IPS-18c (cell line): ENCODE measurements around the gene PHF21B.
A peak's percentile ranks its signal among the peaks of the same experiment; 100 is the strongest.

Experiments used
- H3K4me3 ChIP-seq: 2 replicates; pipeline ENCODE4 v1.7.0; 2013; ENCODE audit warnings: low read depth, mild to moderate bottlenecking, low read length, moderate library complexity; ENCODE audit not compliant: insufficient read depth
- H3K9me3 ChIP-seq: one replicate; pipeline ENCODE4 v1.6.1; 2013; ENCODE audit warnings: mild to moderate bottlenecking, low read length, moderate library complexity; ENCODE audit not compliant: control insufficient read depth, insufficient read depth

PHF21B gene

GRCh38 chr22:45029501-45029900 is 19.7 kb upstream of the PHF21B start:
- no peak overlapping the region for H3K4me3 ChIP-seq
- H3K9me3 ChIP-seq = no peaks in the 10 kb centered on the region

- no peaks in the 10 kb centered on the region for H3K9me3 ChIP-seq
- no peak overlapping the region for H3K4me3 ChIP-seq
These were observed 16.7 kb upstream of the PHF21B start for GRCh38 chr22:45026511-45026910.

GRCh38 chr22:45023431-45023830 is 13.6 kb upstream of the PHF21B start:
- Histone ChIP-seq H3K4me3 (no peak overlapping the region), H3K9me3 (no peaks in the 10 kb centered on the region)

- no peaks in the 10 kb centered on the region for H3K9me3 ChIP-seq
- no peak overlapping the region for H3K4me3 ChIP-seq
These were observed 10.3 kb upstream of the PHF21B start for GRCh38 chr22:45019861-45020655.

- H3K4me3 ChIP-seq = no peak overlapping the region
- H3K9me3 ChIP-seq = no peaks in the 10 kb centered on the region
These were observed 4.8 kb upstream of the PHF21B start for GRCh38 chr22:45014654-45015053.

GRCh38 chr22:45013138-45013537 is 3.3 kb upstream of the PHF21B start:
- H3K9me3 ChIP-seq = no peaks in the 10 kb centered on the region
- no peak overlapping the region for H3K4me3 ChIP-seq

- H3K9me3 ChIP-seq = no peaks in the 10 kb centered on the region
- peak overlapping the region; percentile 76 for H3K4me3 ChIP-seq
These were observed 711 bp upstream of the PHF21B start for GRCh38 chr22:45010532-45010900.

GRCh38 chr22:45008751-45009605 is 827 bp downstream of the PHF21B start:
- Histone ChIP-seq H3K4me3 (peak overlapping the region; percentile 83), H3K9me3 (no peaks in the 10 kb centered on the region)

- no peaks in the 10 kb centered on the region for H3K9me3 ChIP-seq
- H3K4me3 ChIP-seq = peak overlapping the region; percentile 83
These were observed 1.6 kb downstream of the PHF21B start for GRCh38 chr22:45008186-45008681.

GRCh38 chr22:45007391-45008185 is 2.2 kb downstream of the PHF21B start:
- H3K9me3 ChIP-seq = no peaks in the 10 kb centered on the region
- H3K4me3 ChIP-seq = peak overlapping the region; percentile 83

GRCh38 chr22:45006964-45007390 is 2.8 kb downstream of the PHF21B start:
- peak overlapping the region; percentile 73; the same call in 1 of the 2 replicates for H3K4me3 ChIP-seq
- H3K9me3 ChIP-seq = no peaks in the 10 kb centered on the region

- H3K9me3 ChIP-seq = no peaks in the 10 kb centered on the region
- peak overlapping the region; percentile 73 for H3K4me3 ChIP-seq
These were observed 3.5 kb downstream of the PHF21B start for GRCh38 chr22:45006111-45006963.

- Histone ChIP-seq H3K4me3 (no peak overlapping the region), H3K9me3 (no peaks in the 10 kb centered on the region)
These were observed 8.2 kb downstream of the PHF21B start for GRCh38 chr22:45001653-45002052.

- H3K9me3 ChIP-seq = no peaks in the 10 kb centered on the region
- H3K4me3 ChIP-seq = no peak overlapping the region
These were observed 9.5 kb downstream of the PHF21B start for GRCh38 chr22:45000330-45000729.

GRCh38 chr22:44999687-45000086 is 10.1 kb downstream of the PHF21B start:
- Histone ChIP-seq H3K9me3 (no peaks in the 10 kb centered on the region), H3K4me3 (no peak overlapping the region)

GRCh38 chr22:44999231-44999630 is 10.6 kb downstream of the PHF21B start:
- H3K9me3 ChIP-seq = no peaks in the 10 kb centered on the region

More at GRCh38 chr22:44999231-44999630, 10.6 kb downstream of the PHF21B start:
- no peak overlapping the region for H3K4me3 ChIP-seq
